Measurements from ENCODE around the gene KDM6B. TPM values are rescaled to one million over a fixed set of nuclear protein-coding genes. Genes with fewer than 3 reads are reported as not detected.

KDM6B gene
- total and polyA plus RNA-seq, 9 of the 15 experiments (the other 6 are each of a cell fraction or from before 2014, with no cell fraction given) = 0.01 to 22.9 (median 2.2) TPM

DNA sequence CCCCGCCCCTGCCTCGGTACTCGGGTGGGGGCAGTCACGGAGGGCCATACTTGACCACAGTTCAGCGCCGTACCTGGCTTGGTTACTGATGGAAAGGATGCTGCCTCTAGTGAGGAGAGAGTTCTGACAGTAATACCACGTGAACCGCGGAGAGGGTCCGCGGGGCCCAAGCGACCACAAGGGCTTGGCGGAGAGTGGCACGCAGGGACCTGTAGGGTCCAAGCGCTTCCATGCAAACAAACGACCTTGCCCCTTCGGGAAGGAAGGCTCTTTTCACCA, 9.2 kb downstream of the KDM6B start:
- Histone ChIP-seq H3K4me2 (ENCODE audit: insufficient read depth, low read length) (peak overlapping the region; percentile 92), H3K4me1 (replicated peaks in 1 of 2; ENCODE audit: control insufficient read depth in 2 of 2, insufficient read depth in 2 of 2, low read length in 2 of 2) (peaks cover 28 to 56% of the 10 kb centered on the region in 2 experiments), H4K20me1 (replicated peaks; ENCODE audit: control insufficient read depth, insufficient read depth, low read length) (peaks cover 4% of the 10 kb centered on the region), H3K4me3 (peak overlapping the region; percentile 76), H3K27me3 (ENCODE audit: control insufficient read depth in 2 of 2, insufficient read depth in 2 of 2, low read length in 2 of 2) (no peaks in the 10 kb centered on the region), H3K36me3 (ENCODE audit: control insufficient read depth, insufficient read depth, low read length) (peaks cover 36% of the 10 kb centered on the region; the same call in 2 of the 3 replicates), H2AFZ (ENCODE audit: low read depth, low read length) (peak overlapping the region; percentile 62), H3K9ac (ENCODE audit: insufficient read depth in 1 of 2, low read depth in 2 of 2, low read length in 2 of 2) (peak overlapping the region; percentile 97), H3K9me1 (ENCODE audit: control insufficient read depth, insufficient read depth, low read length) (peaks cover 3% of the 10 kb centered on the region), H3K79me2 (ENCODE audit: control insufficient read depth, insufficient read depth, low read length) (peaks cover 62% of the 10 kb centered on the region), H3K27ac (ENCODE audit: extremely low read depth, low read depth, low read length) (peak overlapping the region; percentile 99), H3K9me3 (replicated peaks; ENCODE audit: control insufficient read depth, insufficient read depth, low read depth, low read length) (no peaks in the 10 kb centered on the region)
- in situ Hi-C loops (cut with MboI) = no loop called here
- DNase-seq (ENCODE audit: extremely low read depth in 1 of 4, low spot score in 3 of 4) = no peak
- ChIA-PET POLR2A (interaction anchor here (0.6 to 1.5 kb wide), 6 partner anchors 10 to 437 kb away, joined by 3 to 9 read pairs (median 4); partner anchors contain the start of genes NAA38, TP53 and WRAP53), CTCF (ENCODE audit: low intra/inter-chr PET ratio) (no interaction called here)
- ATAC-seq = no peak
- intact Hi-C loops (cut with micrococcal nuclease) = no loop called here
- 0% methylated on average over 17 of the region's 17 CpGs for WGBS (ENCODE audit: insufficient coverage, low coverage, missing lambda C conversion rate)
- no TSS peak for BruUV-seq (replicated peaks)
- FAIRE-seq = no peak
- TF ChIP-seq ZC3H4 (CRISPR knock-in tag; IDR thresholded peaks at IDR 0.05; ENCODE audit: borderline replicate concordance) = 0 out of 2 replicates have a peak, but pooled peaks have one; percentile 45
- no peak for TF ChIP-seq FOSL1 (tag; conservative IDR thresholded peaks at IDR 0.05)
- no peak for TF ChIP-seq FOXJ3 (CRISPR knock-in tag; IDR thresholded peaks at IDR 0.05)
- TF ChIP-seq, protein P1, sequence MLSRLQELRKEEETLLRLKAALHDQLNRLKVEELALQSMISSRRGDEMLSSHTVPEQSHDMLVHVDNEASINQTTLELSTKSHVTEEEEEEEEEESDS (CRISPR knock-in tag; IDR thresholded peaks at IDR 0.05) = no peak
- TF ChIP-seq MED1 (CRISPR knock-in tag; IDR thresholded peaks at IDR 0.05; ENCODE audit: borderline replicate concordance) = no peak
- TF ChIP-seq, protein P2, sequence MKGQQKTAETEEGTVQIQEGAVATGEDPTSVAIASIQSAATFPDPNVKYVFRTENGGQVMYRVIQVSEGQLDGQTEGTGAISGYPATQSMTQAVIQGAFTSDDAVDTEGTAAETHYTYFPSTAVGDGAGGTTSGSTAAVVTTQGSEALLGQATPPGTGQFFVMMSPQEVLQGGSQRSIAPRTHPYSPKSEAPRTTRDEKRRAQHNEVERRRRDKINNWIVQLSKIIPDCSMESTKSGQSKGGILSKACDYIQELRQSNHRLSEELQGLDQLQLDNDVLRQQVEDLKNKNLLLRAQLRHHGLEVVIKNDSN (CRISPR knock-in tag; IDR thresholded peaks at IDR 0.05) = 0 out of 2 replicates have a peak, but pooled peaks have one; percentile 16
- TF ChIP-seq ZSCAN32 (CRISPR knock-in tag; IDR thresholded peaks at IDR 0.05) = no peak
- no peak for TF ChIP-seq TBP (optimal IDR thresholded peaks at IDR 0.05; ENCODE audit: low read depth, low read length)
- TF ChIP-seq, protein P3, sequence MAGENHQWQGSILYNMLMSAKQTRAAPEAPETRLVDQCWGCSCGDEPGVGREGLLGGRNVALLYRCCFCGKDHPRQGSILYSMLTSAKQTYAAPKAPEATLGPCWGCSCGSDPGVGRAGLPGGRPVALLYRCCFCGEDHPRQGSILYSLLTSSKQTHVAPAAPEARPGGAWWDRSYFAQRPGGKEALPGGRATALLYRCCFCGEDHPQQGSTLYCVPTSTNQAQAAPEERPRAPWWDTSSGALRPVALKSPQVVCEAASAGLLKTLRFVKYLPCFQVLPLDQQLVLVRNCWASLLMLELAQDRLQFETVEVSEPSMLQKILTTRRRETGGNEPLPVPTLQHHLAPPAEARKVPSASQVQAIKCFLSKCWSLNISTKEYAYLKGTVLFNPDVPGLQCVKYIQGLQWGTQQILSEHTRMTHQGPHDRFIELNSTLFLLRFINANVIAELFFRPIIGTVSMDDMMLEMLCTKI (IDR thresholded peaks at IDR 0.05; ENCODE audit: partially characterized antibody) = no peak
- TF ChIP-seq ETV5 (CRISPR knock-in tag; IDR thresholded peaks at IDR 0.05; ENCODE audit: low read depth) = peak; percentile 45; the same call in 1 of the 2 replicates
- TF ChIP-seq ZNF766 (CRISPR knock-in tag; conservative IDR thresholded peaks at IDR 0.05) = no peak
- no peak for TF ChIP-seq ZNF507 (tag; conservative IDR thresholded peaks at IDR 0.05)
- TF ChIP-seq KDM5B (IDR thresholded peaks at IDR 0.05; ENCODE audit: insufficient replicate concordance, low read depth, low read length) = peak; percentile 25
- 0 out of 2 replicates have a peak, but pooled peaks have one; percentile 12 for TF ChIP-seq POLR2A (conservative IDR thresholded peaks at IDR 0.05)
- no peak for TF ChIP-seq CC2D1A (IDR thresholded peaks at IDR 0.05)
- TF ChIP-seq ERF (CRISPR knock-in tag; IDR thresholded peaks at IDR 0.05) = no peak
- TF ChIP-seq, protein P4, sequence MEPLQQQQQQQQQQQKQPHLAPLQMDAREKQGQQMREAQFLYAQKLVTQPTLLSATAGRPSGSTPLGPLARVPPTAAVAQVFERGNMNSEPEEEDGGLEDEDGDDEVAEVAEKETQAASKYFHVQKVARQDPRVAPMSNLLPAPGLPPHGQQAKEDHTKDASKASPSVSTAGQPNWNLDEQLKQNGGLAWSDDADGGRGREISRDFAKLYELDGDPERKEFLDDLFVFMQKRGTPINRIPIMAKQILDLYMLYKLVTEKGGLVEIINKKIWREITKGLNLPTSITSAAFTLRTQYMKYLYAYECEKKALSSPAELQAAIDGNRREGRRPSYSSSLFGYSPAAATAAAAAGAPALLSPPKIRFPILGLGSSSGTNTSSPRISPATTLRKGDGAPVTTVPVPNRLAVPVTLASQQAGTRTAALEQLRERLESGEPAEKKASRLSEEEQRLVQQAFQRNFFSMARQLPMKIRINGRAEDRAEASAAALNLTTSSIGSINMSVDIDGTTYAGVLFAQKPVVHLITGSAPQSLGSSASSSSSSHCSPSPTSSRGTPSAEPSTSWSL (CRISPR knock-in tag; IDR thresholded peaks at IDR 0.05; ENCODE audit: borderline replicate concordance) = no peak
- 0 out of 4 replicates have a peak, but pooled peaks of 1 of the 2 experiments have one; percentile 31 for TF ChIP-seq SIN3A (IDR thresholded peaks at IDR 0.05; ENCODE audit: borderline replicate concordance in 2 of 2, control insufficient read depth in 1 of 2, low read depth in 2 of 2, low read length in 2 of 2)
- no peak for TF ChIP-seq KAT7 (CRISPR knock-in tag; IDR thresholded peaks at IDR 0.05; ENCODE audit: borderline replicate concordance)
- peak; percentile 81 for TF ChIP-seq SAP30 (IDR thresholded peaks at IDR 0.05; ENCODE audit: borderline replicate concordance, insufficient read depth, low read depth, low read length, poor library complexity, severe bottlenecking)

All from K562 (cell line).